Measurements from ENCODE around the gene VAMP2.

GRCh38 chr17:8189711-8190477 lies 27.1 kb upstream of the VAMP2 start, which contains the start of gene BORCS6:
- TF ChIP-seq CTCF (IDR thresholded peaks at IDR 0.05) (no peak), POLR2A (IDR thresholded peaks at IDR 0.05) (peak; percentile 6)
